GM12878 (cell line): ENCODE results near the gene NHERF2. TPM values are rescaled to one million over a fixed set of nuclear protein-coding genes. Genes with fewer than 3 reads are reported as not detected.

Experiments
- BHLHE40 ChIP-seq, 2 experiments: fragments of 450-650 bp in 1 of 2; IDR thresholded peaks; 2 replicates each; pipeline ENCODE4 v1.6.1; 2011 to 2017; ENCODE audit warnings: low read depth in 2 of 2, borderline replicate concordance in 1 of 2, improper control_type of control experiment in 1 of 2, low read length in 1 of 2, mild to moderate bottlenecking in 1 of 2
- EGR1 ChIP-seq, 2 experiments: IDR thresholded peaks; 1 replicate in 1 of 2; 2 replicates in 1 of 2; pipeline ENCODE4 v1.6.1; 2011 to 2012; ENCODE audit warnings: low read depth in 2 of 2, low read length in 2 of 2, borderline replicate concordance in 1 of 2, mild to moderate bottlenecking in 1 of 2, moderate library complexity in 1 of 2
- GATAD2B ChIP-seq: fragments of 450-650 bp; conservative IDR thresholded peaks from 2 replicates; pipeline ENCODE4 v1.6.1; 2017; ENCODE audit warnings: low read depth, mild to moderate bottlenecking, moderate library complexity
- KDM1A ChIP-seq: fragments of 200-600 bp; sonication (generic); IDR thresholded peaks from 2 replicates; pipeline ENCODE4 v1.6.1; 2016; ENCODE audit warnings: borderline replicate concordance
- MXI1 ChIP-seq: fragments of 150-350 bp; IDR thresholded peaks from 2 replicates; pipeline ENCODE4 v1.6.1; 2011; ENCODE audit warnings: low read depth, mild to moderate bottlenecking, inconsistent platforms, low read length, improper control_type of control experiment
- RCOR1 ChIP-seq: conservative IDR thresholded peaks from 2 replicates; pipeline ENCODE4 v1.6.1; 2012; ENCODE audit warnings: low read depth, low read length, improper control_type of control experiment
- SMC3 ChIP-seq: IDR thresholded peaks from 2 replicates; pipeline ENCODE4 v1.6.1; 2011; ENCODE audit warnings: low read length, improper control_type of control experiment, borderline replicate concordance
- SRF ChIP-seq, 2 experiments: IDR thresholded peaks; 2 replicates each; pipeline ENCODE4 v1.6.1; 2011; ENCODE audit warnings: low read depth in 2 of 2, low read length in 2 of 2, mild to moderate bottlenecking in 1 of 2, moderate library complexity in 1 of 2
- ZNF207 ChIP-seq: fragments of 450-650 bp; IDR thresholded peaks from 2 replicates; pipeline ENCODE4 v1.6.1; 2014; ENCODE audit warnings: antibody characterized with exemption, mild to moderate bottlenecking, borderline replicate concordance
- ZSCAN29 ChIP-seq: fragments of 450-650 bp; IDR thresholded peaks from 2 replicates; pipeline ENCODE4 v1.6.1; 2017; ENCODE audit warnings: mild to moderate bottlenecking, moderate library complexity
- polyA plus RNA-seq, 11 experiments: library from polyadenylated mRNA; depleted of rRNA in 4 of 11; unstranded in 6 of 11; stranded (reverse) in 5 of 11; fragments of >200 nt; fragmentation: Nextera tagmentation in 4 of 11; fragmentation: Illumina TruSeq in 1 of 11; extraction: Ambion mirVana in 4 of 11; extraction: Trizol in 1 of 11; gene quantifications; 1 replicate in 1 of 11; 2 replicates in 10 of 11; pipeline versions ENCODE4 v1.2.1 to v1.2.3, GENCODE V29; 2011 to 2016; ENCODE audit warnings: inconsistent platforms in 2 of 11, missing spikeins in 2 of 11, low read depth in 1 of 11
- total RNA-seq, 4 experiments: library from RNA; depleted of rRNA in 3 of 4; stranded (reverse); fragments of >200 nt in 3 of 4; fragmentation: Illumina TruSeq in 1 of 4; extraction: Trizol in 1 of 4; gene quantifications; 2 replicates each; pipeline versions ENCODE4 v1.2.1 to v1.2.3, GENCODE V29; 2013 to 2021
- TF ChIP-seq, protein P1 (sequence below): fragments of 450-650 bp; formaldehyde crosslinking; IDR thresholded peaks from 2 replicates; pipeline ENCODE4 v1.4.0; 2022; ENCODE audit warnings: mild to moderate bottlenecking, moderate library complexity
- TF ChIP-seq, protein P2 (sequence below): IDR thresholded peaks from 2 replicates; pipeline ENCODE4 v1.6.1; 2012; ENCODE audit warnings: improper control_type of control experiment, low read depth, low read length; ENCODE audit not compliant: insufficient replicate concordance

Gene NHERF2
- total and polyA plus RNA-seq, 10 of the 15 experiments (the other 5 are each of a cell fraction or from before 2014, with no cell fraction given), result 0.05 to 0.31 (median 0.08) TPM; not detected in 4

DNA sequence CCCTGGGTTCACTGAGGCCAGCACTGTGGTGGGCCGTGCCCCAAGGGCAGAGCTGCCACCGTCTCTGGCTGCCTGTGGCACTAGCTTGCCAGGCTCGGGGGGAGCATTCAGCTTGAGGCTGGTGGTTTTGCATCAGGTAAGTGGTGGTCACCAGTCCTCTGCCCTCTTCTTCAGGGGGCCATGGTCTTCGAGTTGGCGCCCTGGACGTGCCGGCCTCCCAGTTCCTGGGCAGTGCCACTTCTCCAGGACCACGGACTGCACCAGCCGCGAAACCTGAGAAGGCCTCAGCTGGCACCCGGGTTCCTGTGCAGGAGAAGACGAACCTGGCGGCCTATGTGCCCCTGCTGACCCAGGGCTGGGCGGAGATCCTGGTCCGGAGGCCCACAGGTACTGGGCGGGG, 53.3 kb downstream of the NHERF2 start (continued):
- TF ChIP-seq, protein P1, sequence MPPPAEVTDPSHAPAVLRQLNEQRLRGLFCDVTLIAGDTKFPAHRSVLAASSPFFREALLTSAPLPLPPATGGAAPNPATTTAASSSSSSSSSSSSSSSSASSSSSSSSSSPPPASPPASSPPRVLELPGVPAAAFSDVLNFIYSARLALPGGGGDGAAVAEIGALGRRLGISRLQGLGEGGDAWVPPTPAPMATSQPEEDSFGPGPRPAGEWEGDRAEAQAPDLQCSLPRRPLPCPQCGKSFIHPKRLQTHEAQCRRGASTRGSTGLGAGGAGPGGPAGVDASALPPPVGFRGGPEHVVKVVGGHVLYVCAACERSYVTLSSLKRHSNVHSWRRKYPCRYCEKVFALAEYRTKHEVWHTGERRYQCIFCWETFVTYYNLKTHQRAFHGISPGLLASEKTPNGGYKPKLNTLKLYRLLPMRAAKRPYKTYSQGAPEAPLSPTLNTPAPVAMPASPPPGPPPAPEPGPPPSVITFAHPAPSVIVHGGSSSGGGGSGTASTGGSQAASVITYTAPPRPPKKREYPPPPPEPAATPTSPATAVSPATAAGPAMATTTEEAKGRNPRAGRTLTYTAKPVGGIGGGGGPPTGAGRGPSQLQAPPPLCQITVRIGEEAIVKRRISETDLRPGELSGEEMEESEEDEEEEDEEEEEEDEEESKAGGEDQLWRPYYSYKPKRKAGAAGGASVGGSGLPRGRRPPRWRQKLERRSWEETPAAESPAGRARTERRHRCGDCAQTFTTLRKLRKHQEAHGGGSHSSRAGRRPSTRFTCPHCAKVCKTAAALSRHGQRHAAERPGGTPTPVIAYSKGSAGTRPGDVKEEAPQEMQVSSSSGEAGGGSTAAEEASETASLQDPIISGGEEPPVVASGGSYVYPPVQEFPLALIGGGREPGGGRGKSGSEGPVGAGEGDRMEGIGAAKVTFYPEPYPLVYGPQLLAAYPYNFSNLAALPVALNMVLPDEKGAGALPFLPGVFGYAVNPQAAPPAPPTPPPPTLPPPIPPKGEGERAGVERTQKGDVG (CRISPR knock-in tag), result no peak
- TF ChIP-seq SMC3 (no peak), ZNF207 (no peak), ZSCAN29 (no peak), GATAD2B (no peak), KDM1A (no peak), BHLHE40 (IDR thresholded peaks at IDR 0.05; ENCODE audit: borderline replicate concordance in 1 of 2, low read depth in 2 of 2, low read length in 1 of 2) (no peak), SRF (IDR thresholded peaks at IDR 0.05; ENCODE audit: low read depth in 2 of 2, low read length in 2 of 2) (no peak), EGR1 (IDR thresholded peaks at IDR 0.05; ENCODE audit: borderline replicate concordance in 1 of 2, low read depth in 2 of 2, low read length in 2 of 2) (no peak), MXI1 (no peak), RCOR1 (no peak)
- TF ChIP-seq, protein P2, sequence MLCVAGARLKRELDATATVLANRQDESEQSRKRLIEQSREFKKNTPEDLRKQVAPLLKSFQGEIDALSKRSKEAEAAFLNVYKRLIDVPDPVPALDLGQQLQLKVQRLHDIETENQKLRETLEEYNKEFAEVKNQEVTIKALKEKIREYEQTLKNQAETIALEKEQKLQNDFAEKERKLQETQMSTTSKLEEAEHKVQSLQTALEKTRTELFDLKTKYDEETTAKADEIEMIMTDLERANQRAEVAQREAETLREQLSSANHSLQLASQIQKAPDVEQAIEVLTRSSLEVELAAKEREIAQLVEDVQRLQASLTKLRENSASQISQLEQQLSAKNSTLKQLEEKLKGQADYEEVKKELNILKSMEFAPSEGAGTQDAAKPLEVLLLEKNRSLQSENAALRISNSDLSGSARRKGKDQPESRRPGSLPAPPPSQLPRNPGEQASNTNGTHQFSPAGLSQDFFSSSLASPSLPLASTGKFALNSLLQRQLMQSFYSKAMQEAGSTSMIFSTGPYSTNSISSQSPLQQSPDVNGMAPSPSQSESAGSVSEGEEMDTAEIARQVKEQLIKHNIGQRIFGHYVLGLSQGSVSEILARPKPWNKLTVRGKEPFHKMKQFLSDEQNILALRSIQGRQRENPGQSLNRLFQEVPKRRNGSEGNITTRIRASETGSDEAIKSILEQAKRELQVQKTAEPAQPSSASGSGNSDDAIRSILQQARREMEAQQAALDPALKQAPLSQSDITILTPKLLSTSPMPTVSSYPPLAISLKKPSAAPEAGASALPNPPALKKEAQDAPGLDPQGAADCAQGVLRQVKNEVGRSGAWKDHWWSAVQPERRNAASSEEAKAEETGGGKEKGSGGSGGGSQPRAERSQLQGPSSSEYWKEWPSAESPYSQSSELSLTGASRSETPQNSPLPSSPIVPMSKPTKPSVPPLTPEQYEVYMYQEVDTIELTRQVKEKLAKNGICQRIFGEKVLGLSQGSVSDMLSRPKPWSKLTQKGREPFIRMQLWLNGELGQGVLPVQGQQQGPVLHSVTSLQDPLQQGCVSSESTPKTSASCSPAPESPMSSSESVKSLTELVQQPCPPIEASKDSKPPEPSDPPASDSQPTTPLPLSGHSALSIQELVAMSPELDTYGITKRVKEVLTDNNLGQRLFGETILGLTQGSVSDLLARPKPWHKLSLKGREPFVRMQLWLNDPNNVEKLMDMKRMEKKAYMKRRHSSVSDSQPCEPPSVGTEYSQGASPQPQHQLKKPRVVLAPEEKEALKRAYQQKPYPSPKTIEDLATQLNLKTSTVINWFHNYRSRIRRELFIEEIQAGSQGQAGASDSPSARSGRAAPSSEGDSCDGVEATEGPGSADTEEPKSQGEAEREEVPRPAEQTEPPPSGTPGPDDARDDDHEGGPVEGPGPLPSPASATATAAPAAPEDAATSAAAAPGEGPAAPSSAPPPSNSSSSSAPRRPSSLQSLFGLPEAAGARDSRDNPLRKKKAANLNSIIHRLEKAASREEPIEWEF, result no peak
